DMS 273 treated with DMSO at 0.1 percent for 48 hours (cell line): ENCODE data around the gene KCNJ5.
"Not testable (repeated sequence)": the region's sequence is repeated elsewhere in the genome, so short reads cannot be mapped to it uniquely, and the experiment has no call there.

Experiments used
- DNase-seq: peaks from one replicate; lab custom pipeline; 2025; lab: John Stamatoyannopoulos, UW

Gene KCNJ5

DNA sequence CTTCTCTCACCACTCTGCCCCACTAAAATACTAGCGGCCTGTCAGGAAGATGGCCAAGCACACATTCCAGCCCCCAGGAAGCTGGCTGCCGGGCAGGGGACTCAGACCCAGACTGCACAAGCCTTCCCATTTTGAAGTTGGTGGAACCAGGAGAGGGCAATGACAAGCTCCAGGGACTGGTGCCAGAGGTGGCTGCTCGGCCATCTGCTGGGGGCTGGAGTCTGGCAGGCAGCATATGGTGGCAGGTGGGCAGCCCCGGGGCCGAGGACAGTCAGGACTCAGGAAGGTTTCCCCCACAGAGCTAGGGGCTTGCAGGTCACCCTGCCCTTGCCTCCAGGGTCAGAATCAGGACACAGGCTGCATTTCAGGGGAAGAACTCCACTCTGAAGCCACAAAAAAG, 22.6 kb downstream of the KCNJ5 start:
- DNase-seq: peak; percentile 45

DNA sequence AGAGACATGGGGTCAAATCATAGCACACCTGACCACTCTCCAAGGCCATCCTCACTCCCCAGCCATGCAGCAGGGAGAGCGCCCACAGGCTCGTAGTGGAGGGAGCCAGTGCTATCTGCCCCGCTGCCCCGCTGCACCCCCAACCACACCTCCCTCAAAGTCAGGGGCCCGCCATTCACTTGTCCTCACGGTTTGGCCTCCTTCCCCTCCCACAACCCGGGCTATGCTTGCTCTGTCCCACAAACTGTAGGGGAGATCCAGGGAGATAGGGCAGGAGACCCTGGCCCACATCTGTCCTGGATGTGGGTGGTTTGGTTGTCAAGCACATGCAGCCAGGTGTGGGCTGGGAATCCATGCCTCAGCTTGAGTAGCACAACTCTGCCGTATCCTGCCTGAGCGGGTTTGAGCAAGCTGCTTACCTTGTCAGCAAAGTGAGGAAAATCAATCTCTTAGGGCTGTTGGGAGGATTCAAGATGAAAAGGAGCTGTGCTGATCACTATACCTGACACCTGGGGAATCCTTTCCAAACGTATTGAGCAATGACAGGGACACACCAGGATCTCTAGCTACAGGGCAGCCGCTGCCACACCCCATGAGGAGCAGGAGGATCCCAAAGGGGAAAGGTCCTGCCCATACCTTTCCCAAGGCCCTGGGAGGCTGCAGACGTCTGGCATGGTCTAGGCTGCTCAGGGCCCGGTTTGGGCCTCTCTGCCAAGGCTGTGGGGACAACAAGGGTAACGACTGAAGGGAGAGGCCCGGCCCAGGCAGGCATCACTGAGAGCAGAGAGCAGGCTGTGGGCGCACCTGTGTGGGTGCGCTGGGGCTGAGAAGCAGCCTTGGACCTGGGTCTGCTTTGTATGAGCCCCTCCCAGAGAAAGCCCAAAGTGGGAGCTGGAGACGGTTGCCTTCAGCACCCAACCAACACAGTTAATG, 23.3 kb downstream of the KCNJ5 start:
- no peak for DNase-seq

DNA sequence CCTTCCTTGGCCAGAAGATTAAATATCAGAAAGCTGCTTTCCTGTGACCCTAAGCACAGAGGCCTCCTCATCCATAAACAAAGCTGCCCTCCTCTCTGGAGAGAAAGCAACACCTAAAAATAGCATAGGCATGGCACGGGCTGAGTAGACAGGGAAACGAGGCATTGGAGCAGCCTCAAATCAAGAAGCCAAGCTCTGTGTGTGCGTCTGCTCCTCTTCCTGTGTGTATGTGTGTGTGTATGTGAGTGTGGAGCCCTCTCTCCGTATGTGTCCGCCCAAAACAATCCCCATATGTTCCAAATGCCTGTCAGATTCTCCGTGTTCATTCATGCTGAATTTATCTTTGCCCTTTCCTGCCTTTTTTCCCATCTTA, 24.0 kb downstream of the KCNJ5 start:
- DNase-seq: peak; percentile 33

DNA sequence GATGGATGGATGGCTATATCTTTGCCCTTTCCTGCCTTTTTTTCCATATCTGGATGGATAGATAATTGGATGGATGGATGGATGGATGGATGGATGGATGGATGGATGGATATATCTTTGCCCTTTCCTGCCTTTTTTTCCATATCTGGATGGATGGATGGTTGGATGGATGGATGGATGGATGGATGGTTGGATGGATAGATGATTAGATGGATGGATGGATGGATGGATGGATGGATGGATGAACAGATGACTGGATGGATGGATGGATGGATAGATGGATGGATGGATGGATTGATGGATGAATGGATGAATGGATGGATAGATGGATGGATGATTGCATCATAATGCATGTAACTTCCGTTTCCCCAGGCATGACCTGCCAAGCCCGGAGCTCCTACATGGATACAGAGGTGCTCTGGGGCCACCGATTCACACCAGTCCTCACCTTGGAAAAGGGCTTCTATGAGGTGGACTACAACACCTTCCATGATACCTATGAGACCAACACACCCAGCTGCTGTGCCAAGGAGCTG, 24.9 kb downstream of the KCNJ5 start:
- no peak for DNase-seq

DNA sequence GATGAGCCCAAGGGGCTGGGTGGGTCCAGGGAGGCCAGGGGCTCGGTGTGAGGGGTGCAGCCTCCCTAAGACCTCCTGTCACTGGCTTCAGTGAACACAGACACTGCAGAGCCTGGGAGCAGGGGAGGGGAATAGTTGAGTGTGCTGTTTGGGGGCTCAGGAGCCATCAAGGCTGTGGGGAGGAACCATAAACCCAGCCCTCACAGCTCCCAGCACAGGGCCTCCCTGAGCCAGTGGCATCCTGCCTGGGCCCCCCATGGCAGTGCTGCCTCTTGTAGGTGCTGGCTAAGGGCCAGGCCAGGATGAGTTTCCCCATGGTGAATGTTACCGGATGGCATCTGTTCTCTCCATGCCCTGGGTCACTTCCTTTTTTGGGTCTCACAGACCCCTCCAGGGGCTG, 25.5 kb downstream of the KCNJ5 start:
- DNase-seq: no peak

DNA sequence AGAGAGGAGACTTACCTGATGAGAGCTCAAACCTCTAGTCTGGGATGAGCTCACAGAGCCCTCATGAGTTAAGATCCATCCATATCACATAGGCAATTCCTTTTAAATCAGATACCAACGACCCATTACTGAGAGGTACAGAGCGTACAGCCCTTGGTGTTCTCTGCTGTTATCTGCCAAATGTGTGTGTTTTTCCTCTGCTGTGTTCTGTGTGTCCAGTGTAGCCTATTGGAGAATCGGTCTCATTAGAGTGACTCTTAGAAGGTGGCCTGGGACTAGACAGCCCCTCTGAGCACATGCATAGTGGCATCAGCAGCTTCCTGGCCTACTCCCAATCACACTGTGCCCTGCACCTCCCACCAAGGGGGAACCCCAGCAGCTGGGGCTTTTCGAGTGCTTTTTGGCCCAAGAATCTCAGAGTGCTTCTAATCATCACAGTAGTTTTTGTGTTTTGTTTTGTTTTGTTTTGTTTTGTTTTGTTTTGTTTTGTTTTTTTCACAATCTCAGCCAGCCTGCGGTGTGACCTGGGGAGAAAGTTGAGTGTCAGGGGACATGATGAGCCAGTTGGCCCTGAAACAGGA, 26.1 kb downstream of the KCNJ5 start:
- no peak for DNase-seq

DNA sequence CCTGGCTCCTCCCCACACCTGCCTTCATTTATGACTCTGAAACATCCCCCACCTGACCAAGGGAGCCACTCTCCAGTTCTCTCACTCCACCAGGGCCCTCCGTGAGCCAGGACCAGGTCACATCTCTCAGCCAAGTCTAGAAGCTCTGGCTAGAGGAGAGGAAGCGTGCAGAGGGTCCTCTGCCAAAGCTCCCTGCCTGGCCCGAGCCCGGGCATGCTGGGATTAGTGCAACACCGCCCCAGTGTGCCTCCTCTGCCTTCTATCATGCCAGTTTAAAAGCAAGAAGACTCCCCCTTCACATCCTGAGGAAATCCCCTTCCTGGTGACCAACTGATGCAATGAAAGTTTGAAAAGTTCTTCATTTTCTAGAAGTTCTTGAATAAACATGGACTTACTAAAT, 28.1 kb downstream of the KCNJ5 start:
- DNase-seq: no peak

DNA sequence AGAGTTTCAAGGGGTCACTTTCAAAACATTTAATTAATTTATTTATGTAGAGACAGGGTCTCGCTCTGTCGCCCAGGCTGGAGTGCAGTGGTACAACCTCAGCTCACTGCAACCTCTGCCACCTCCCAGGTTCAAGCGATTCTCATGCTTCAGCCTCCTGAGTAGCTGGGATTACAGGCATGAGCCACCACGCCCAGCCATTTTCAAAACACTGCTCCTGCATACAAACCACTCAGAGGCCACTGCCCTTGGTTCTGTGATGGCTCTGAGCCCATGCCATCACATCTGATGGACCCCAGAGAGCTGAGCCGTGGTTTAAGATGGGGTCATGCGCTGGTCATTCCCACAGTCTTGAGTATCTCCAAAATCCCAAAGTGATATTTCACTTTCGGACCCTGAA, 28.5 kb downstream of the KCNJ5 start:
- DNase-seq: not testable (repeated sequence)

DNA sequence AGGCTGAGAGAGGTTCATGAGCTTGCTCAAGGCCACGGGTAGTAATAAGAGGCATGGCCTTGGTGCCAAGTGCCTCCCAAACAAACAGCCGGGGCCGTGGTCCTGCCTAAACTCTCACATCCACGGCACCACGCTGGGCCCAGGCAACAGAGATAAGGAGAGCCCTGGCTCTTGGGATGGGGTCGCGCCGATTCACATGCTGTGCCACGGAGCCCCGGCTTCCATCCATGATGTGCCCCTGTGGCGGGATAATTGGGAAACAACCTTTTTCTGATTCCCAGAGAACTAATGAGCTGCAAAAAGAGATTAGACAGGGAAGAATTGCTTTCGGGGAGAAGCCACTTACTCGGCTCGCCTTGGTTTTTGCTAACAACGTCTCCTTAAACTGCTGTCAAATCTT, 29.5 kb downstream of the KCNJ5 start:
- DNase-seq: no peak

DNA sequence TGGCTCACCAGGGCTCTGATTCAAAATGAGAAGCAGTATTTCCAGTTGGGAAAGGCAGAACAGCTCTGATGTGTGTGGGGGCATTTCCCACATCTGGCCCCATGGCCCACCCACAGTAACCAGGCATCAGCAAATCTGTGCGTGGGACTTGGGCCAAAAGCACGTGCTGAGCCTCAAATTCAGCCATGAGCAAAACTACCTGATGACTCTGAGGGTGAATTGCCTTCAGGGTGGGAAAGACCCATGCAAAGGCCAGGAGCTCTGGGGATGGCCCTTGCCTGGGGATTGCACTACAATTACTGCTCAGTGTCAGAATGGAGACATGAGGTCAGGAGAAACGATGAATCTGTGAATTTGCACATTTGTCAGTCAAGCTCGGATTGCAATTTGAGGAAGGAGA, 30.6 kb downstream of the KCNJ5 start:
- DNase-seq: no peak

DNA sequence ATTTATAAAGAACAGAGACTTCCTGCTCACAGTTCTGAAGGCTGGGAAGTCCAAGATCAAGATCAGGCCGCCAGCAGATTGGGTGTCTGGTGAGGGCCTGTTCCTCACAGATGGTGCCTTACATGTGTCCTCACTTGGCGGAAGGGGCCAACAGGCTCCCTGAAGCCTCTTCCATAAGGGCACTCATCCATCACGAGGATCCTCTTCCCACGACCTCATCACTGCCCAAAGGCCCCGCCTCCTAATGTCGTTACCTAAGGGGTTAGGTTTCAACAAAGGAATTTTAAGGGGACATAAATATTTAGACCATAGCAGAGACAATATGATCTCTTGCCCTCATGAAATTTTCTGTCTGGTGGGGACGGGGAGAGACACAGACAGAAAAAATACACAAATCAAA, 32.9 kb downstream of the KCNJ5 start:
- DNase-seq: no peak

DNA sequence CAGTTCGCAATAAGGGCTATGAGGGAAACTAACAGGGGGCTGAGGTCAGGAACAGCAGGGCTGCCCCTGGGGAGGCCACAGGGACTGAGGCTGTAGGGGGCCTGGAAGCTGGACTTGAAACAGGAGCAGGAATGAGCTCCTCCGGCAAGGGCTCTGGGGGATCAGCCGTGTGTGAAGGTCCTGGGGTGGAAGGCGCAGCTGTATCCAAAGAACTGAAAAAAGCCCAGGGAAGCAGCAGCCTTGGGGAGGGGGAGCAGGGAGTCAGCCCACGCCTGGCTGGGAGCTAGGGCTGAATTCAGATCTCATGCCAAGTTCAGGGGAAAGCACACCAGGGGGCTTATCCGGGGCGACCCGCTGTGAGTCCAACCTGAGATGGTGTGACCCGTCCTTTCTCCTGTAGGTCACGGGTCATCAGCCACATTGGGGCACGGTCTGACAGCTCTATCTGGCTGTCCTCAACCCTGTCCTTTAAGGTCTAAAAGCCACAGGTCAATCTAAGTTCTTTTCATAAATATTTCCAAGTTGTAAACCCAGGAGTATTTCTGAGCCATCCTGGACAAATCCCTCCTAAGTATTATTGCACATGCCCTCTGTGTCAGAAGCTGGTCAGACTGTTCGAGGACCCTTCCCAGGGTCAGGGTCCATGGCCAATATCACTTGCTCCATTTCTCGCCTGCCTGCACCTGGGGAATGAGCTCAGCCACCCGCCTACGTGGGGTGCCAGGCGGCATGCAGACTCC, 33.5 kb downstream of the KCNJ5 start:
- no peak for DNase-seq

DNA sequence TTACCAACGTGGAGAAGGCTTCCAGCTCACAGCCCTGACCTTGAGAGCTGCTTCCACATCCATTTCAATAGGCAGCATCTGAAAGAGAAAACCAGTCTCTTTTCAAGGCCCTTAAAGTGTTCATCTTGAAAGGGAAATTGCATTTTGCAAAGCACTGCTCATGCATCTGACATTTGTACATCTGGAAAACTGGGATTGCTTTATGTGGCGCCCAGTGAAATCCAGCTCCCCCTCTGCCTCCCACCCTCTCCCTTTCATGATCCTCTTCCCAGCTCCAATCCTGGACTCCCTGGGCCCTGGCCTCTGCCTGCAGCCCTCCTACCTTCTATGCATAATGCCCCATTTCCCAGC, 34.1 kb downstream of the KCNJ5 start:
- no peak for DNase-seq

DNA sequence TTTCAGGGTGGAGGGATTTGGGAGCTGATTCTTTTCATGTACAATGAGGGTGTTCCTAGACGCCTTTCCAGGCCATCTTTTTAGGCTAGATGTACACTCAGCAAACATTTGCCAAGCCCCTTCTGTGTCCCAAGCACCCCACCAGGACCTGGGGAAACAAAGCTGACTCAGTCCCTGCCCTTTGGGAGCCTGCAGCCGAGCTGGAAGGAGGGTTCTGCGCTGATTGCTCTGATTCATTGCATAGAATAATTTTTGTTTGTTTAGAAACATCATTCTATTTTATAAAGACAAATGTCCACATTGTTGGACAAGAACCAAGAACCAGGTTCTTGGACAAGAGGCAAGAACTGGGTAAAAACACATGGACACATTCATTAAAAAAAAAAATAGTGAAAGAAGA, 34.8 kb downstream of the KCNJ5 start:
- no peak for DNase-seq

DNA sequence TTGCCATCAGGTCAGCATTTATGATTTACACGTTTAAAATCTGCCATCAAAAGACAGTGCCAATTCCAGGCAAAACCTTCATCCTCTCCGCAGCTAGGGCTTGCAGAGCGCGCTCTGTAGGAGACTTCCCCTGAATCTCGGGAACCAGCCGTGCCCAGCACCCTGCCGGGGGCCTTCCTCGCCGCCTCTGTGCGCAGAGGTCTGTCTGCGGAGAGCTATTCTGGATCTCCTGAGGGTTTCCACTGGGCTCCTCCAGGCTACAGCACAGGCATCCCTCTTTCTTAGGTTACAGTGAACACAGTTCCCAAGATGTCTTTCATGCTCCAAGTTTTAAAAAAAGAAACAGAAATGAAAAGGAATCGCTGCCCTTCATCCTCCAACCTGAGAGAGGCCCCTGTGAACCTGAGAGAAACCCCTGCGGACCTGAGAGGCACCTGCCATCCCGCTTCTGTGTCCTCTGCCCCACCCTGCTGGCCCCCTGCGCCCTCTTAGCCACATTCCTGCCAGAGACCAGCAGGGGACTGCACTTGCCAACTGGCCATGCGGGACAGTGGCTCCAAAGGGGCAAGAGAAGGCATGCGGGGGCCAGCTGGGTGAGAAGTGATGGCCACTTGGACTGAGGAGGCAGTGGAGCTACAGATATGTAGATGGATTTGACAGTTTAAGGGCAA, 35.4 kb downstream of the KCNJ5 start:
- no peak for DNase-seq

DNA sequence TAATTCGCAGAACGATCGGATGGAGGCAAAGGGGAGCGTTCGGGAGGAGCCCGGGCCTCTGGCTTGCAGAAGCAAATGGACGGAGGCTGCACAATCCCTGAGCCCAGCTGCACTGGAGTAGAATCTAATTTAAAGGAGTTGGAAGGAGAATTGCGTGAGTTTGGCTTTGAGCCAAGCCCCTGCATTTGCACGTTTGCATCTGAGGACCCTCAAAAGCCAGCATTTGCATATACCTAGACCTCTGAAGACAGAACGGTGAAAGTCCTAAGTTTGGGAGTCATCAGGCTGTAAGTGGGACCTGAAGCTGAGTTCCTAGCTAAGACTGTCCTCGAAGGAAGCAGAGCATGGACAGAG, 35.9 kb downstream of the KCNJ5 start:
- no peak for DNase-seq

DNA sequence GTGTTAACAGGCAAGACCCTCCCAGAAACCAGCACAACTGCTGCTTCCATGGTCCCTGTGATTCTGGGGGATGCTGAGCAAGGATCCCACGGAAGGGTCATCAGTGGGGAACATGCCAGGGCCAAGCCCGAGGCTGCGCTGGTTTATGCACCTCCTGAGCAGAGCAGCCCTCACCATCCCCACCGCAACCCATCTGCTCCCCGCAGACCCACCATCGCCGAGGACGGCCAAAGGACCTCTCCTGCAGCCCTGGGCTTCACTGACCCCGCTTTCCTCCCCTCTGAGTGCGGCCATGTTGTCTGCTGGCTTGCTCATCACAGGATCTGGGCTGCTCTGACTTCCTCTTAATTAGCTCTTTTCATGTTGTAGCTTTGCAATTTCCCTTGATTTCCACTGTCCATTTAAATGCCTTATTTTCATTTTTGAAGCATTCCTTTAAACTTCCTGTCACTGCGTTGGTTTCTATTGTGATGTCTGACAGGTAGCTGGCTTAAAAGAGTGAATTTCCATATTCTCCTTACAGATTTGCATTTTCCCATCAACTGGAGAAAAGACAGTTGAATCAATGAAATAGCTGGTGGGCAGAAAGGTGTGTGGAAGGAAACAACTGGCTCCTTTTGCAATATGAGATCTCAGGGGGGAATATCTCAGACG, 36.7 kb downstream of the KCNJ5 start:
- DNase-seq: no peak

DNA sequence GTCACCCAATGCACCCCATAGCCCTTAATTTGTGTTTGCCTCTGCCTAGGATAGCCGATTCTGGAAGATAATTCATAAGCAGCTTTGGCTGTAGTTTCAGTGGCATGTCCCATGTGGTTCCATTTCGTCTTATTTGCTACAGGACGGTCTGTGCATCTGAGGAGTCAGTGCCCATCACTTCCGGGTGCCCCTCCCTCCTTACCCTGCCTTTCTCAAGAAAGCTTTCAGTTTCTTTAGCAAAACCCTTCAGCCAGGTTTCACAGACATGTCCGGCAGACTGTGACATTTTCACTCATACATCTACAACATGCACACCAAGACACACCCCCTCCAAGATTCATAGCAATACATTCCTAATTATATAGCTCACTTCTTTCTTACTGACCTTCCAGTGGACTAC, 37.2 kb downstream of the KCNJ5 start:
- DNase-seq: no peak

DNA sequence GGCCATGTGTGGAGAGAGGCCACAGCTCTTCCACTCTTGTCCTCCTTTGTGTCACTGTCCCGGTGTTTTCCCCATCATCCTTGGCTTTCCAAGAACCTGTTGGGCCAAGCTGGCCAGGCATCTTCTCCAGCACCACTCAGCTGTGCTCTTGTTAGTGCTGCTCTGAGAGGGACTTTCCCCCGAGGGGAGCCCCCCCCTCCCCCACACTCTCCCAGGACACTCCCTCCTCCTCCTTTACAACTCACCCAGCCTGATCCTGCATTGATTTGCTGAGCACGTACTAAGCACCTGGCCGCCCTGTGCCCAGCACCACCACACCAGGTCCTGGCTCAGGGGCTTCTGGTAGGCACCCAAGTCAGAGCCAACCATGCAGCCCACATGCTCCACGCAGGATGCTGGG, 38.3 kb downstream of the KCNJ5 start:
- DNase-seq: no peak

DNA sequence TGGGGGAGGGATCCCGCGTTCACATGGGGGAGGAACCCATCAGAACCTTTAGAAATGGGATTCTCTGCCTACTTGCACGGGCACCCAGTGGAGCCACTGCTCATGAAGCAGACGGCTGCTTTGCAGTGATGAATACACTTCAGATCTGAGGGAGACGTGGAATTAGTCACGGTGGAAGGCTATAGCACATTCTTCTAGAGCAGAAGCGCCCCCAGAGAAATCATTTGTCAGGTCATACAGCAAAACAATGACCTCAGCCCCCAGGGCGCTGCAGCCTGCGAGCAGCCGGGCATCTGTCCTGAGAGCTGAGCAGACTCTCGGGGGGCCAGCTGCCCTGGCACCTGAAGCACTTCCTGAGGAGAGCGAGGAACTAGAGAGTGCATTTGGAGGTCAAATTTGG, 38.8 kb downstream of the KCNJ5 start:
- no peak for DNase-seq

DNA sequence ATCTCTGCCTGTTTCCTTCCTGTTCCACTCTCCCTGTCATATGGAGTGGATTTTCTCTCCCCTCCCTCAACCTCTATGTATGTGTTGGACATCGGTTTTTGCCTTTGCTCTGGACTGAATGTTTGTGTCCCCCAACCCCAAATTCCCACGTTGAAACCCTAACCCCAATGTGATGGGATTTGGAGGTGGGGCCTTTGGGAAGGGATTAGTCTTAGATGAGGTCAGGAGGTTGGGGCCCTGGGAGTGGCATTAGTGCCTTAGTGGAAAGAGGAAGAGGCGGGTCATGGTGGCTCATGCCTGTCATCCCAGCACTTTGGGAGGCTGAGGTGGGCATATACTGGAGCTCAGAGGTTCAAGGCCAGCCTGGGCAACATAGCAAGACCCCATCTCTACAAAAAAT, 39.9 kb downstream of the KCNJ5 start:
- no peak for DNase-seq

DNA sequence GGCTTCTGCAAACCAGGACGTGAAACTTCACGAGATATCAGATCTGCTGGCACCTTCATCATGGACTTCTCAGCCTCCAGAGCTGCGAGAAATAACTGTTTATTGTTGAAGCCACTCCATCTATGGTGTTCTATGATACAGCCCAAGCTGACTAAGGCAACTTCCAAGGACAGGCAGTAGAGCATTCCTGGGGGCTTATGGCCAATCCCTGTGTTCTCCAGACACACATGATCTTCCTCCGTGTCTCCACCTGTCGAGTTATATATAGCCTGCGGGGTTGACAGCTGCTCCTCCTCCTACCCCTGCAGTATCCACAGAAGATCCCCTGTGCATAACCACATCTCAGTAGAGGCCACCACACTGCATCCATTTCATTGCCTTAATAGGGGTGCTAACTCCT, 40.5 kb downstream of the KCNJ5 start:
- DNase-seq: peak; percentile 27
